Glomerular visceral epithelial cell (primary cell): Measurements from ENCODE around the gene COL23A1.

Experiments
- DNase-seq: peaks from one replicate; pipeline ENCODE4 v3.0.0-alpha.2; 2016; ENCODE audit errors: extremely low spot score

COL23A1 gene

DNA sequence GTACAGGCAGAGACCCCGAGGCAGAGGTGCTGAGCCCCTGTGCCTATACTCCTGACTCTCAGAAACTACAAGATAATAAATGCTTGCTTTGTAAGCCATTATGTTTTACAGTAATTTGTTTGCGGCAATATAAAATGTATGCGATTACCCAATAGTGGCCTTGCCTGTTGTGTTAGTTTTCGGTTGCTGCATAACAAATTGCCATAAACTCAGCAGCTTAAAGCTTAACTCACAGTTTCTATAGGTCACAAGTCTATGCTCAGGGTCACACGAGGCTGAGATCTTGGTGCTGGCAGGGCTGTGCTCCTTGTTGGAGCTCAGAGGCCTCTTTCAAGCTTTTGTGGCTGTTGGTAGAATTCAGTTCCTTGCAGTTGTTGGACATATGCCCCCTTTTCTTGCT is 114.8 kb downstream of the COL23A1 start:
- DNase-seq = no peak

DNA sequence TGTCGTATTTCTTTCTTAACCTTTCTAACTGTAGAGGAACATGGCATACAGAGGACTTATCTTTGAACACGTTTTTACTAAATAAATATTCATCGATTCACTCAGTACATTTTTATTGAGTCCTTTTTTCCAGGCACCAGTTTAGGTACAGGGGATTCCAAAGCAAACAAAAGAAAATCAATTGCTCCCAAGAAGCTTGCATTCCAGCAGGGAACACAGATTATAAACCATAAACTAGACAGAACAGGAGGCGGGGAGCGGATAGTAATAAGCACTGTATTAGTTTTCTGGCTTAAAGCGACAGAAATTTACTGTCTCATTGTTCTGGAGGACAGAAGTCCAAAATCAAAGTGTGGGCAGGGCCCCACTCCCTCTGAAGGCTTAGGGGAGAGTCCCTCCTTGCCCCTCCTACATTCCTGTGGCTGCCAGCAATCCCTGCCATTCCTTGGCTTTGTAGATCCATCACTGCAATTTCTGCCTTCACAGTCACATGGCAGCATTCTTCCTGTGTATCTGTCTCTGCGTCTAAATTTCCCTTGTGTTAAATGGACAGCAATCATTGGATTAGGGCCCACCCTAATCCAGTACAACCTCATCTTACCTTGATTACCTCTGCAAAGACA is 115.5 kb downstream of the COL23A1 start:
- DNase-seq = no peak

DNA sequence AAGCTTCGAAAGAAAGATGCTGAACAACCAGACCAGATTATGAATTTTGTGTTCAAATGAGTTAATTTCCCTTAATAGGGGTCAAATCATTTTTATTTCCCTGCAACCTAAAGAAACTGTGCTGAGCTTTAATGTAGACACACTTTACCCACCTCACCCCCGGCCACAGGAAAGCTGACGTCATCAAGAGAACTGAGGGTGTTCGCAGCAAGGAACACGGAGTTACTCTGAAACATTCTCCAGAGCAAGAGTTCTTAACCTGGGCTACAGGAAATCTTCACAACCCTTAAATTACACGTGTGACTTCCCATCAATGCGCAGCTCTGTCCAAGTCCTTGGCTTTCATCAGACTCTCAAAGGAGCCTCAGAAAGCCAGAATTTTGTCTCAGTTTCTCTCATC is 116.3 kb downstream of the COL23A1 start:
- no peak for DNase-seq

DNA sequence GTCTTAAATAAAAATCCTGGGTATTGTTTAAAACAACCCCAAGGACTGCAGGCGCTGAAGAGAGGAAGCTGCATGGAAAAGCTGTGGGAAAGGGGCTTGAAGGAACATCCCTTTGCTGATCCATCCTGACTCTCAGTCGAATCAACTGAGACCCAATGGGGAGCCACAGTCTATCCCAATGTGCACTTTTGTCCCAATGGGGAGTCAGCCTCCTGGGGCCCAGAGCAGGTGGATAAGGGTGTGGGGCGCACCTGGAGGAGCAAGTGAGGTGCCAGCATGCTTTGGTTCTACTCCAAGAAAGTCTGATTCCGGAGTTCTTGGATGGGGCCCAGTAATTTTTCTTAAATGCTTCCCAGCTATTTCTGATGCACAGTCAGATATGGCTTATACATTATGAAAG is 118.1 kb downstream of the COL23A1 start:
- DNase-seq = no peak

DNA sequence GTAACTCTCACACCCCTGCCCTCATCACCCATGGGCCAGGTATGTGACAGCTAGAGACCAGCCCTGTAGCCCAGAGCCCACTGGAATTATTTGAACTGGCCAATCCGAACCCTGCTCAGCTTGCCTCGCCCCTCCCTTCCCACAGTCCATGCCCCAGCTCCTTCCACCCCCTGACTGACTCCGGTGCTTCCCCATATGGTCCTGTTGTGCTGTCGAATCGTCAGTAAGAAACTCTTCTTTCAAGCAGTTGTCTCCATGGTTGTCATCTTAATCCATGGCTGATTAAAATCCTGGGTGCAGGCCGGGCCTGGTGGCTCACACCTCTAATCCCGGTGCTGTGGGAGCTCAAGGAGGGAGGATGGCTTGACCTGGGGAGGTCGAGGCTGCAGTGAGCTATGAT is 118.5 kb downstream of the COL23A1 start:
- DNase-seq = no peak

DNA sequence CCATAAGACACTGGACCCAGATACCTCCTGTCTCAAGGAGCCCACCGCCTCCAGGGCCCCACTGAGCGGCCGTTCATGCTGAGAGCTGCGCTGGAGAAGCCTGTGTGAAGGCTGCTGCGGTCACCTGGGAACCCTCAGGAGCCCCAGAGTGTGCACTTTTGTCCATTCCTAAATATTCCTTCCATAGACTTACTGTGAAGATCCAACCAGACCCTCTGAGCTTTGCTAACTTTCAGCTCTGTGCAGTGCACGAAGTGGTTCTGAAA is 119.5 kb downstream of the COL23A1 start:
- DNase-seq = no peak

DNA sequence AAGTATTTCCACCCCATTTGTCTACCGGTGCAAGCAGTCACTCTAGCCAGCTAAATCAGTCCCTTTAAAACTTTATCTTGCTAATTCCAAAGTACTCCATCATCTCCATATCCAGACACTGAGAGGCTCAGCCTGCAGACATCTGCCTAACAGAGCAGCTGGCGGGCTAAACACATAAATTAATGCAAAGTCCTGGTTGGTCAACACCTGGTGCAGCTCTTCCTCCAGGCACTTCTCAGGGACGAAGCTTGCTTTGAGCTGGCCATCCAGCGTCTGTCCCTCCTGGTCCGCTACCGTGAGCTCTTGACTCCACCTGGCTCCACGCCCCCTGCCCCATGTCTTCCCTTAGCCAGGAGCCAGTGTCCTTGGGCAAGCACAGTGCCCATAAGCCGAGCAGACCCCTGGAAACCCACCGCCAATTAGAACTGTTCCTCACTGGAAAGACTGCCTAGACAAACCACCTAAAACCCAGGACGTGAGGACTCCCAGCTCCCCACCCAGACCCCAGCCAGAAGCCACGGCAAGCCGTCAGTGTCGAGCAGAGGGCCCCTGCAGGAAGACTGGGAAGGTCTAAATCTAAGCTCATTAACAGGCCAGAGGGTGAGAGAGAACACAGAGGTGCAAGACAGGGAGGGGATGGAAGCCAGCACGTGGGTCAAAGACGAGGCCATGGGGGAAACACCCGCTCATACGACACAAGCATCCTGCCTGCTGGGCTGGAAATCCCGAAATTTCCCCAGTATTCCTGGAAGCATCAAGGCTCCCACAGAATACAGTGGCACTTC is 120.0 kb downstream of the COL23A1 start:
- DNase-seq = no peak

DNA sequence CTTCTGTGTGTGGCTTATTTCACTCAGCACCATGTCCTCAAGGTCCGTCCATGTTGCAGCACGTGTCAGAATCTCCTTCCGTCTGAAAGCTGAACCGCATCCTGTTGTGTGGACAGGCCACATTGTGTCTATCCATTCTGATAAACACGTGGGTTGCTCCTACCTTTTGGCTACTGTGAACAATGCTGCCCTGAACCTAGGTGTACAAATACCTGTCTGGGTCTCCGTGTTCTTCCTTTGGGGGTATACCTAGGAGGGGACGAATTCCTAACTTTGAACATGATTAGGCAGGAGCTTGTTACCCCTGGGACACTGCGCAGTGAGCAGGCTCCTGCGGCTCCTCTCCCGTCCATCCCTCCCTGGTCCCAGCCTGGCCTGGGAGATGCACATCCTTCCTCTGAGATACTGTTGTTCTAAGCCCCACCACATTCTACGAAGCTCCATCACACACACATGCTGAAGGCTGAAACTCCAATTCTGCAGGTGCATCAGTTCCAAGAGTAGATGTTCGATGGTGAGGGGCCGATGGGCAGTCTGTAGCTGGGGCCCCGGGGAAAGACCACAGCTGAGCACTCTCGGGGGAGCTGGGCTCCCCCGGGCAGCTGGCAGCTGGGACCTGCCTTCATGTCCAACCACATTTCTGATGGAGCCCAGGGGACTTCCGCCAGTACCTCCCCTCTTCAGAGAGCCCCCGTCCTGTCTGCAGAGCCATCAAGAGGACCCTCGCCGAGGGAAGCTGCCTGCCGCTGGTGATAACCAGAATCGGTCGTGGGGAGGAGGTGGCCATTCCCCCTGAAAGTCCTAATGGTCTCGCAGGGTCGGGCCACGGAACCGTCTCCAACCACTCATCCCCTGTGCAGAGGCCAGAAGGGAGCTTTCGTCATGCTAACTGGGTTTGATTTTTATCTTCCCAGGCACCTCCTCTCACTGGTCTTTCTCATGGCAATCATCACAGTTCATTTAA is 120.9 kb downstream of the COL23A1 start:
- DNase-seq = no peak

DNA sequence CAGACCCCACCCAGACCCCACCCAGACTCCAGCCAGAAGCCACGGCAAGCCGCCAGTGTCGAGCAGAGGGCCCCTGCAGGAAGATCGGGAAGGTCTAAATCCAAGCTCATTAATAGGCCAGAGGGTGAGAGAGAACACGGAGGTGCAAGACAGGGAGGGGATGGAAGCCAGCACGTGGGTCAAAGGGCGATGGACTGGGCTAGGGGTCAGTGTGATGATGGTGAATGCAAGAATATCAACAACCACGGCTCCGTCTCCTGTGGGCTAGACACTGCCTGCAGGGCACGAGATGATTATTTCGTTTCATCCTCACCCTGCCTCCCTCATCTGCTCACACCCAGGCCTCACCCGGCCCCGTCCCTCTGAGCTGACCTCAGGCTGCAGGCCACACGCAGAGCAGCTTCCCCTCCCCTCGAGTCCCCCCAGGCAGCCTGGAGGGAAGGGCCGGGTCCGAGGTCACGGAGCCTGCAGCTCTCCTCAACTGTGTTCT is 122.0 kb downstream of the COL23A1 start:
- DNase-seq = no peak

DNA sequence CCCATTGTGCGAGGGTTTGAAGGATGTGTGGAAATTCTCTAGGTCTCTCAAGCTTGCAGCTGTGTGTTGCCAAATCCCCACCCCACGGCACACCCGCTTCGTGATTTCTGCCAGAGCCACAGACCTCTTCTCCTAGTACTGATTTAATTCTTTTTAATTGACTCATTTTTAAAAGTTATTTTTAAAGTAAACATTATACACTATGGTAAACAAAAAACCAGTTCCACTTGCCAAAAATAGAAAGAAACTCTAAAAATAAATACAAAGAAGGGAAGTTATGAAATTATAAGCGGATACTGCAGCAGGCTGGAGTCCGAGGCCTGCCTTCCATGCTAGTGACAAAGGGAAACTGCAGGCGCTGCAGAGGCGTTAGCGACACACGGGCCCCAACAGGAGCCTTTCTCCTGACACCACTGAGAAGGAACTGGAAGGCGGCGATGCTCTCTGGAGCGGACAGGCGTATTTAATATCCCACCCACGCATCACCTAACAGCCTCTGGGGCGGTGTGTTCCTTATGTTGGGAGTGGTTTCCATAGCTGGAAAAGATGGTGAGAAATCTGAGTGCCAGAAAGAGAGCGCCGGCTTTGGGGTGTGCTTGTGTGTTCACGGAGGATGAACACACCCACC is 122.5 kb downstream of the COL23A1 start:
- no peak for DNase-seq

DNA sequence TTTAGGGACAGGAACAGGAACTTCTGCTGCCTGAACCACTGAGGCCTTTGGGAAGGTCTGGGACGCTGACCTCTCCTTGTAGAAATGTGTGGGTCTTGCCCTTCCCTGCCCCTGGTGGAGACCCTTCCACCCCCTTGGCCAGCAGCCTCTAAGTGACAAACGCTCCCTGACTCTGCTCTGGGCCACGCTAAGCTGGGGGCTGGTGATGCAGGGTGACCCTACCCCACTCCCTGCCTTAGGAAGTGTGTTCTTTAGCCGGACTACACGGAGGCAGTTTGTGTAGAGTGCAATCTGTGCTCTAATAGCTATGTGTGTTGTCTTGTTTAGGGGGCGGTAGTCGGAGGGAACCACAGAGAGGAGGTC is 123.0 kb downstream of the COL23A1 start:
- DNase-seq = no peak

DNA sequence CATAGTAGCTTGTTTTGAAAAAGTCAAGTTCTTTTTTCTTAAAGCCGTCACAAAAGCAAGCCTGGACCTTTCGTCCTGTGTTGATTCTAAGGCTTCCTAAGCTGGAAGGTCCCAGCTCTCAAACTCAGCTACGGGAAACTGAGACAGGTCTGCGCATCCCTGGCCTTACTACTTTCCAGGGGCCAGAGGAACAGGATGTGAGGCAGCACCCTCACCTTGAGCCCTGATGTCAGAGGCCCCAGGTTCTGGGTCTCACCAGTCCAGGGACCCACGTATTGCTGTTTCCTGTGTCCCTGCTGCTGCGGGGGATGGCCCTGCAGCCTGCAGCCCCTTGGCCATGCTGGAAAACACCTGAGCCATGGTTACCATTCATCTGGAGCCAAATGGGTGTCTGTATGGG is 123.9 kb downstream of the COL23A1 start:
- no peak for DNase-seq

DNA sequence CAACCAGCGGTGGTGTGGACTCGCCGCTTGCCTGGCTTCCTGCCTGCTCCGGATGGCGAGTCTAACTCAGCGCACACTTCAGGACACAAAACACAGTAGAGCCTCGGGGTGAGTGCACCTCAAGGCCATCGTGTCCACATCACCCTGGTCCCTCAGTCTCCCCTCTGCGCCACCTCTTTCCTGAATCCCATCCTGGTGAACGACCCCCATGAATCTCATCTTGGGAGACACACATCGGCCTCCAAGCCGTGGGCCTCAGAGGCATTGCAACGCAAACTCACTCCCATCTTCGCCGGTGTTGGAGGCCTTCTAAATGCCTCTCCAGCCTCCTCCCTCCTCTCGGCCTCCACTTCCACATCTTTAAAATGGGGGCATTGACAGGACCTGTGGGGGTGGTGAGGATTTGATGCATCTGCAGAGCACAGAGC is 124.3 kb downstream of the COL23A1 start:
- DNase-seq = no peak

DNA sequence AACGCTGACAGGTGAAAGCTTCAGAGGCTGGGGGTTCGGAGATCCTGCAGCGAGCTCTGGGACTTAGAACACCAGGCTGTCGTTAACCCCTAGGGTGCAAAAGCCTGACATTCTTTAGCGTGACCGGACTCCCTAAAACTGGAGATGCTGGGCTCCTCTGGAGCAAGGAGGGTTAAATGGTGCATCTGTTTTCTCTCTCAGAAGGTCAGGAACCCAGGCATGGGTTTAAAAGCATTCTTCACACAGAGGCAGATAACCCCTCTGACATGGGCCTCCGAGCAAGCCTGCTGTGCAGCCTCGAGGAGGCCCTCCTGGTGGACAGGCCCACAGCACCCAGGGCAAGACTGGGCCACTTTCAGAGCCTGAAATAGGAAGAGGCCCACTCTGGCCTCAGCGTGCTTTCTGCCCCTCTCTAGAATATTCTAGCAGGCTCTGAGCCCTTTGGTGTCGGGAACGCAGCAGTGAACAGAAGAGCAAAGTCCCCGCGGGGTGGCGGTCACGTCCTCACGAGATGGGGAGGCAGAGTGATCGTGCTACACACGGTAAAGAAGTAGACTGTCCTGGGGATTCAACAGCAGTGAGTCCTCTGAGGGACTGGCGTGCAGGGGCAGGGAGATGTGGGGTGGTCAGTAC is 124.8 kb downstream of the COL23A1 start:
- DNase-seq = no peak

DNA sequence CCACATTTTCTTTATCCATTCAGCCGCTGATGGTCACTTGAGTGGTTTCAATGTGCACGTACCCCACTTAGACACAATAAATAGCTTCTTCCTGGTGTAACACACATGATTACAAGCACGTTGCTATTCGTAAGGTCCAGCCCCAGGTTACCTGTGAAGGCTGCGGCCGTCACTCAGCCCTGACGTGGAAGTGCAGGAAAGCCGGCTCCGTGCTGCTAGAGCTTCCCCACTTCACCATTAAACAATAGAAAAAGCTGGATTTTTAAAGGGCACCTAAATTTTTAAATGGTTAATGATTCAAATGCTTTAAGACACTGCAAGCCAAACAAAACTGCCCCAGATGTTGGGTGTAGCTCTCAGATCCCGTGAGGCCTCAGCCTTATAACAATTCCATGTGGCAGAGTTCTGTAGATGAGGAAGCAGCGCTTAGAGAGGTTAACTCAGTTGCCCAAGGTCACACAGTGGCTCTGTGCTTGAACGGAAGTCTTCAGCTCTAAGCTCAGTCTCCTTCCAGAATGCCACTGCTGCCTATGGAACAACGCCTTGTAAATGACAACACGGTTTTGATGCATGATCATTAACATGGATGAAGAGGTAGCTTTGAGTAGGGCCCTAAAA is 125.7 kb downstream of the COL23A1 start:
- DNase-seq = no peak

DNA sequence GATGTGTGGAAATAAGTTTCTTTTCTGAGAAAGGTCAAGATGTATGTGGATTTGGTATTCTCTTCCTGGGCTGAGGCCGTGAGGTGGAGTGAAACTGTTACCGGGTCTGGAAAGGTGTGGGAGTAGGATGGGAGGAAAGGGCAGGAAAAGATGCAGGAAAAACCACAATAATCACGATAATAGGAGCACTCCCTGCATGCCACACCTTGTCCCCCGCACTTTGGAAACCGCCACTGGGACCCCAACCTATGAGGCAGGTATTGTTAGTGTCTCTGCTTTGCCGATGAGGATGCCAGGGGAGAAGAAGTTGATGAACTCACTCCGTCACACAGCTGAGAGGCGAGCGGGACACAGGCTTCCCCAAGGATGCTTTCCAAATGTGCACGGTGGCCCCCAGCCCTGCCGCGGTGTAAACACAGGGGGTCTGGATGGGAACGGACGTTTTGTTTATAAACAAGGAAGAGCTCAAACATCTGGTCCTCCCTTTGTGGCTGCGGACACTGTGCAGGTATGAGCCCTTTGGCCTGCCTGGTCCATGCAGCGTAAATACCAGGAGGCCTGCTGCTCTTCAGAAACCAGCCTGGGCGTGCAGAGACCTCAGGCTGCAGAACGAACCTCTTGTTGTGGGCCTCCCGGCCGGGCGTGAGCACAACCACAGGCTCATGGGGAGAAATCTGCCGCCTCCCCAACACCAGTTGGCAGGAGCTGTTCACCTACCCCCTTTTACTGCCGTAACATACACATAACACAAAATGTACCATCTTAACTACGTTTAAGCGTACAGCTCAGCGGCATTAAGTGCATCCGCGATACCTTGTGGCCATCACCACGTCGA is 126.7 kb downstream of the COL23A1 start:
- no peak for DNase-seq

DNA sequence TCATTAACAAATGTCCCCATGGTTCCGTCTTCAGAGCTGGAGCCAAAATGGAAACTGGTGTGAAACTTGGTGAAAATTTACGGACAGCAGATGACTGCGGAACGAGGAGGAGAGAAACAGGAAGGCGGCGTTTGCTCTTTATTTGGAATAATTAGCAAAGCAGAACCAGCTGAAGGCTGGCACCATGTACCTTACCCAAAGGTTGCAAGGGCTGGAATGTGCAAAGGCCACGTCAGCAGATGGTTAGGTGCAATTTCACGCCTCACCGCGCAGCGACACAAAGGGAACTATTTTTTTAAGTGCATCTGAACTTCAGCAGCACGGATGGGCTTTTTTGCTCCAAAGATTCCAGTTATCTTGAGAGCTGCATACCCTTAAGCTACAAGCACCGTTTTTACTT is 127.4 kb downstream of the COL23A1 start:
- DNase-seq = no peak

DNA sequence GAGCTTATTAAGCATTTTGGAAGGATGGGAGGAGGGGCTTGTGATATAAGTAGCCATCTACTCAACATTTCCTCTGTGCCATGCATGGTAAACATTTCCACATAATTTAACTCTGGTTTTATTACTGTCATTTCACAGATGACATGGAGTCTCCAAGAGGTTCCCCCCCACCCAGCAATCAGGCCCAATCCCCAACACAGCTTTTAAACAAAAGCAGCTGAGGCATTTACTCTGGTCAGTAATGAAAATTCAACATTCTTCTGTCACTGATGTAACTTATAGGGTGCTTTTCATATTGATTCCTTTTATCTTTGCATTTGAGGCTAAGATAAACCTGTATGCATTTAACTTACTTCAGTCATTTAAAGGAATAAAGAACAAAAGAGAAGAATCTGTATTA is 128.1 kb downstream of the COL23A1 start:
- DNase-seq = no peak

DNA sequence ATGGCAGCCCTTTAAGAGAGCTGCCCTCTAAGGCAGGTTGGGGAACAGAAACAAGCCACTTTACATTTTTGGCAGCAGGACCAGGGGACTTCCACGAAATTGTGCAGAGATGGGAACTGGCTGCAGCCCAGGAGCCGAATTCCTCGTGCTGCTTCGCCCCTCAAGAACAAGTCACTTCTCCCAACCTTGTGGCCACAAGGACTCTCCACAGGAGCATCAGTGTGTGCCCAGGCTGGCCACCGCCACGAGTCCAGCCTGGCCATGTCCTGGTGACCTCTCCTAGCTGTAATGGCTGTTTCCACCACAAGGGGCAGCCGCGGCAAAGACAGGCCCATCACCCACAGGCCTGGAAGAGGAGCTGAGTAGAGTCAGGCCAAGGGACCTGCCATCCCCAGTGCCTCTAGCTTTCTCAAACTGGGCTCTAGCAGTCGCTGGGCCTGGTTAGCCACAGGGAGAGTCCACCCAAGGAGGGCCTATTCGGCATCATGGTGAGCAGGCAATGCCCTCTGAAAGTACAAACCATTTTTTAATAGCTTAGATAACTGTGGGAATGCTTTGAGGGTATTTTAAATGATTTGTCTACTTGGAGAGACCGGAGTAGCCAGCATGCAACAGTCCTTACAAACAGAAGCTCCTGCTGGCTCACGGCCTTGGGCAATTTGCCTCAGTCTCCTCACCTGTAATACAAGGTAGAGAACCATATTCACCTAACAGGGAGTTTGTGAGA is 129.0 kb downstream of the COL23A1 start:
- DNase-seq = no peak

DNA sequence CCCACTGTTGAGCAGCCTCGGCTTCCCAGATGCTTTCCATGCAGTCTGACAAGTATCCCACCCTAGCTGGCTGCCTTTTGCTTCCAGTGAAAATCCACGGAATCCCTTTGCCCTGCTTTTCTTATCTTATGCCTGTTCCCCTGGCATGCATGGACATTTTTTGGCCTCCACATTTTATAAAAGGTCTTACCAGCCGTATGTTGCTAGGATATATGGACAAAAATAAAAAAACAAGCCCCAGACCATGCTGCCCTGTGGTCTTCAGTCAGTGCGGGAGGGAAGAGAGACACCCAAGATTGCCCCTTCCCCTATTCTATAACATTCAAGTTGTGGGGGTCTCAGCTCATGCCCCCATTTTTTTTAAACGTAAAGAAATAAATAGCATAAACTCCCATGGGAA is 129.6 kb downstream of the COL23A1 start:
- no peak for DNase-seq
